A549 (cell line): Measurements from ENCODE around the gene PRSS27. TPM values are rescaled to one million over a fixed set of nuclear protein-coding genes. Genes with fewer than 3 reads are reported as not detected.

Experiments used
- ATAC-seq, 2 experiments: fragments of 200-7000 bp in 1 of 2; fragments of >200 bp in 1 of 2; cut with Nextera tagmentation in 1 of 2; cut with Tn5 transposase in 1 of 2; 3 replicates each; pipeline versions ENCODE4 v1.8.0 to v1.9.1; 2018 to 2020; ENCODE audit warnings: mild to moderate bottlenecking in 1 of 2, moderate library complexity in 1 of 2
- CTCF ChIA-PET: fragments of 300-600 bp; sonication (Branson Sonifier 250); formaldehyde crosslinking; extraction: SDS; loops from one replicate; lab custom pipeline; 2021; ENCODE audit warnings: antibody characterized with exemption, inconsistent platforms; lab: Yijun Ruan, JAX
- POLR2A ChIA-PET: fragments of 350-600 bp; formaldehyde crosslinking; extraction: SDS; loops from one replicate; lab custom pipeline; 2021; ENCODE audit warnings: antibody characterized with exemption, inconsistent platforms; lab: Yijun Ruan, JAX
- DNase-seq, 2 experiments: peaks; one replicate each; pipeline versions ENCODE4 v3.0.0 to v3.0.0-alpha.2; 2011 to 2016; ENCODE audit warnings: low read depth in 1 of 2, low spot score in 1 of 2
- FAIRE-seq: peaks from 2 replicates; lab custom pipeline; 2011; peaks lifted over from hg19 to GRCh38; lab: Jason Lieb, UNC
- H3K27ac ChIP-seq, 2 experiments: fragments of >200 bp; sonication (Bioruptor Twin); formaldehyde crosslinking; 3 replicates each; pipeline ENCODE4 v1.5.1; 2016 to 2017
- H3K4me1 ChIP-seq: fragments of >200 bp; sonication (Bioruptor Twin); formaldehyde crosslinking; 3 replicates; pipeline ENCODE4 v1.6.1; 2016
- H3K4me2 ChIP-seq: fragments of >200 bp; sonication (Bioruptor Twin); formaldehyde crosslinking; 3 replicates; pipeline ENCODE4 v1.6.1; 2016
- H3K4me3 ChIP-seq: fragments of >200 bp; sonication (Bioruptor Twin); formaldehyde crosslinking; 3 replicates; pipeline ENCODE4 v1.5.1; 2016
- H3K9me3 ChIP-seq: fragments of >200 bp; sonication (Bioruptor Twin); formaldehyde crosslinking; 3 replicates; pipeline ENCODE4 v1.6.1; 2016
- EP300 ChIP-seq, 2 experiments: fragments of >200 bp; sonication (Bioruptor Twin); formaldehyde crosslinking; IDR thresholded peaks; 2 replicates in 1 of 2; 3 replicates in 1 of 2; pipeline ENCODE4 v1.6.1; 2016 to 2017
- FOSB ChIP-seq: fragments of 250-450 bp; sonication (Bioruptor Pico); IDR thresholded peaks from 2 replicates; pipeline ENCODE4 v1.5.0; 2020; ENCODE audit warnings: mild to moderate bottlenecking, moderate library complexity
- GATA3 ChIP-seq: IDR thresholded peaks from 2 replicates; pipeline ENCODE4 v1.6.1; 2012; ENCODE audit warnings: borderline replicate concordance
- HDAC2 ChIP-seq: fragments of 200-600 bp; sonication (generic); IDR thresholded peaks from 2 replicates; pipeline ENCODE4 v1.6.1; 2016
- HEYL ChIP-seq: fragments of 250-450 bp; sonication (Bioruptor Pico); IDR thresholded peaks from 2 replicates; pipeline ENCODE4 v1.8.0; 2021; ENCODE audit warnings: mild to moderate bottlenecking, moderate library complexity
- HOXA7 ChIP-seq: fragments of 250-450 bp; sonication (Bioruptor Pico); IDR thresholded peaks from 2 replicates; pipeline ENCODE4 v1.5.0; 2020; ENCODE audit warnings: mild to moderate bottlenecking, moderate library complexity
- NFE2L2 ChIP-seq: fragments of 150-350 bp; conservative IDR thresholded peaks from 2 replicates; pipeline ENCODE4 v1.6.1; 2014; ENCODE audit warnings: low read length
- POLR2A ChIP-seq: IDR thresholded peaks from 2 replicates; pipeline ENCODE4 v1.6.1; 2012; ENCODE audit warnings: mild to moderate bottlenecking, low read length
- POLR2AphosphoS2 ChIP-seq: conservative IDR thresholded peaks from 2 replicates; pipeline ENCODE4 v1.6.1; 2012; ENCODE audit warnings: low read length, improper control_type of control experiment, inconsistent platforms
- RARB ChIP-seq: fragments of 250-450 bp; sonication (Bioruptor Pico); IDR thresholded peaks from 2 replicates; pipeline ENCODE4 v1.8.0; 2021; ENCODE audit warnings: mild to moderate bottlenecking, moderate library complexity
- RCOR1 ChIP-seq: fragments of 150-350 bp; IDR thresholded peaks from 2 replicates; pipeline ENCODE4 v1.6.1; 2014; ENCODE audit warnings: antibody characterized with exemption, low read length, low read depth
- SMC3 ChIP-seq: fragments of >200 bp; sonication (Bioruptor Twin); formaldehyde crosslinking; IDR thresholded peaks from 3 replicates; pipeline ENCODE4 v1.6.1; 2018; ENCODE audit warnings: inconsistent platforms
- ZNF302 ChIP-seq: fragments of 250-450 bp; sonication (Bioruptor Pico); IDR thresholded peaks from 2 replicates; pipeline ENCODE4 v1.9.0; 2021; ENCODE audit warnings: inconsistent platforms, mild to moderate bottlenecking, moderate library complexity
- ZSCAN20 ChIP-seq: fragments of 250-450 bp; sonication (Bioruptor Pico); IDR thresholded peaks from 2 replicates; pipeline ENCODE4 v1.8.0; 2022; ENCODE audit warnings: mild to moderate bottlenecking, moderate library complexity
- WGBS: methylation state at CpG from one replicate; pipeline ENCODE4 v1.1.6; 2017; ENCODE audit errors: missing lambda C conversion rate; 5-methylcytosine and 5-hydroxymethylcytosine counted together
- polyA plus RNA-seq, 4 experiments: library from polyadenylated mRNA; depleted of rRNA in 3 of 4; stranded (reverse); fragments of >200 nt; fragmentation: RNase III in 1 of 4; extraction: RNeasy Plus Mini Kit Qiagen cat#74134 plus additional on column Dnase treatment in 1 of 4; gene quantifications; 2 replicates in 3 of 4; 3 replicates in 1 of 4; pipeline ENCODE4 v1.2.3, GENCODE V29; 2011 to 2017
- TF ChIP-seq, protein P1 (sequence below): fragments of 450-650 bp; IDR thresholded peaks from 2 replicates; pipeline ENCODE4 v1.6.1; 2014; ENCODE audit warnings: antibody characterized with exemption
- TF ChIP-seq, protein P2 (sequence below): IDR thresholded peaks from 2 replicates; pipeline ENCODE4 v1.6.1; 2012
- TF ChIP-seq, protein P3 (sequence below): fragments of 250-450 bp; sonication (Bioruptor Pico); IDR thresholded peaks from 2 replicates; pipeline ENCODE4 v1.5.0; 2021; ENCODE audit warnings: mild to moderate bottlenecking, moderate library complexity, borderline replicate concordance
- TF ChIP-seq, protein P4 (sequence below): IDR thresholded peaks from 2 replicates; pipeline ENCODE4 v1.6.1; 2012
- TF ChIP-seq, protein P5 (sequence below): fragments of >200 bp; sonication (Bioruptor Twin); formaldehyde crosslinking; IDR thresholded peaks from 2 replicates; pipeline ENCODE4 v1.6.1; 2016

The PRSS27 gene
- polyA plus RNA-seq, 2 of the 4 experiments (the other 2 are of a cell fraction) = 1.00 to 1.2 TPM

DNA sequence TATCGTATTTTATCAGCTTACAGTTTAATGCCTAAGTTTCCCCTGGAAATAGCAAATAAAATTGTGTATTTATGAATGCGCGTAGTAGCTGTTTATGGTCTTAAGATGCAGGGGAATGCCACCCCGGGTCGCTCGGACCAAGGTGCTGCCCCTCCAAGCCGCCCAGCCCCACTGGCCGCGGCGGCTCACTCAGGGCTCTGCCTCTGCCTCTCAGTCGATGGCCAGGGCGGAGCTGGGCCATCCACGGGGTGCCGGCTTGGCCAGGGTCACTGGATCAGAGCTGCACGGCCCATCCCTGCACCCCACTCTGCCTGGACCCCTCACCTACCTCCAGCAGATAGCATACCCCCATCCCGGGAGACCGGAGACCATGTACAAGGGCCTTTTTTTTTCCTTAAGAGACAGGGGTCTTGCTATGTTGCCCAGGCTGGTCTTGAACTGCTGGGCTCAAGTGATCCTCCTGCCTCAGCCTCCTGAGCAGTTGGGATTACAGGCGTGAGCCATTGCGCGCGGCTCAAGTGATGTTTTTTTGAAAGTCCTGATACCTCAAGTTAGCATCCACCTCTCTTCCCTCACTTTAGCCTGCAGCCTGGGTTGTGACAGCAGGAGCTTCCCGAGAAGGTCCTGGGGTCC lies 11.0 kb downstream of the PRSS27 start:
- TF ChIP-seq POLR2A (no peak), HEYL (no peak), ZSCAN20 (no peak), RARB (CRISPR knock-in tag) (no peak), HOXA7 (no peak), FOSB (CRISPR knock-in tag) (no peak), SMC3 (no peak), EP300 (IDR thresholded peaks at IDR 0.05) (no peak), HDAC2 (no peak), NFE2L2 (no peak), POLR2AphosphoS2 (no peak), GATA3 (no peak), ZNF302 (CRISPR knock-in tag) (no peak)
- TF ChIP-seq, protein P1, sequence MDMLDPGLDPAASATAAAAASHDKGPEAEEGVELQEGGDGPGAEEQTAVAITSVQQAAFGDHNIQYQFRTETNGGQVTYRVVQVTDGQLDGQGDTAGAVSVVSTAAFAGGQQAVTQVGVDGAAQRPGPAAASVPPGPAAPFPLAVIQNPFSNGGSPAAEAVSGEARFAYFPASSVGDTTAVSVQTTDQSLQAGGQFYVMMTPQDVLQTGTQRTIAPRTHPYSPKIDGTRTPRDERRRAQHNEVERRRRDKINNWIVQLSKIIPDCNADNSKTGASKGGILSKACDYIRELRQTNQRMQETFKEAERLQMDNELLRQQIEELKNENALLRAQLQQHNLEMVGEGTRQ = no peak
- TF ChIP-seq, protein P2, sequence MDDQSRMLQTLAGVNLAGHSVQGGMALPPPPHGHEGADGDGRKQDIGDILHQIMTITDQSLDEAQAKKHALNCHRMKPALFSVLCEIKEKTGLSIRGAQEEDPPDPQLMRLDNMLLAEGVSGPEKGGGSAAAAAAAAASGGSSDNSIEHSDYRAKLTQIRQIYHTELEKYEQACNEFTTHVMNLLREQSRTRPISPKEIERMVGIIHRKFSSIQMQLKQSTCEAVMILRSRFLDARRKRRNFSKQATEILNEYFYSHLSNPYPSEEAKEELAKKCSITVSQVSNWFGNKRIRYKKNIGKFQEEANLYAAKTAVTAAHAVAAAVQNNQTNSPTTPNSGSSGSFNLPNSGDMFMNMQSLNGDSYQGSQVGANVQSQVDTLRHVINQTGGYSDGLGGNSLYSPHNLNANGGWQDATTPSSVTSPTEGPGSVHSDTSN = no peak
- TF ChIP-seq, protein P3, sequence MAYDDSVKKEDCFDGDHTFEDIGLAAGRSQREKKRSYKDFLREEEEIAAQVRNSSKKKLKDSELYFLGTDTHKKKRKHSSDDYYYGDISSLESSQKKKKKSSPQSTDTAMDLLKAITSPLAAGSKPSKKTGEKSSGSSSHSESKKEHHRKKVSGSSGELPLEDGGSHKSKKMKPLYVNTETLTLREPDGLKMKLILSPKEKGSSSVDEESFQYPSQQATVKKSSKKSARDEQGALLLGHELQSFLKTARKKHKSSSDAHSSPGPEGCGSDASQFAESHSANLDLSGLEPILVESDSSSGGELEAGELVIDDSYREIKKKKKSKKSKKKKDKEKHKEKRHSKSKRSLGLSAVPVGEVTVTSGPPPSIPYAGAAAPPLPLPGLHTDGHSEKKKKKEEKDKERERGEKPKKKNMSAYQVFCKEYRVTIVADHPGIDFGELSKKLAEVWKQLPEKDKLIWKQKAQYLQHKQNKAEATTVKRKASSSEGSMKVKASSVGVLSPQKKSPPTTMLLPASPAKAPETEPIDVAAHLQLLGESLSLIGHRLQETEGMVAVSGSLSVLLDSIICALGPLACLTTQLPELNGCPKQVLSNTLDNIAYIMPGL (CRISPR knock-in tag) = no peak
- TF ChIP-seq, protein P4, sequence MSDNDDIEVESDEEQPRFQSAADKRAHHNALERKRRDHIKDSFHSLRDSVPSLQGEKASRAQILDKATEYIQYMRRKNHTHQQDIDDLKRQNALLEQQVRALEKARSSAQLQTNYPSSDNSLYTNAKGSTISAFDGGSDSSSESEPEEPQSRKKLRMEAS = no peak
- TF ChIP-seq, all 56 proteins: peak for 0
- Histone ChIP-seq H3K4me1 (no peaks in the 10 kb centered on the region), H3K9me3 (no peaks in the 10 kb centered on the region), H3K4me2 (no peak overlapping the region), H3K27ac (no peak overlapping the region), H3K4me3 (no peak overlapping the region)
- ATAC-seq (no peak), FAIRE-seq (no peak), DNase-seq (no peak)
- ChIA-PET CTCF (interaction anchor here (0.9 kb wide), 1 partner anchor 9 kb away, joined by 3 read pairs; no protein-coding TSS in a partner anchor), POLR2A (no interaction called here)
- 92% methylated on average over 18 of the region's 22 CpGs for whole genome bisulfite sequencing

DNA sequence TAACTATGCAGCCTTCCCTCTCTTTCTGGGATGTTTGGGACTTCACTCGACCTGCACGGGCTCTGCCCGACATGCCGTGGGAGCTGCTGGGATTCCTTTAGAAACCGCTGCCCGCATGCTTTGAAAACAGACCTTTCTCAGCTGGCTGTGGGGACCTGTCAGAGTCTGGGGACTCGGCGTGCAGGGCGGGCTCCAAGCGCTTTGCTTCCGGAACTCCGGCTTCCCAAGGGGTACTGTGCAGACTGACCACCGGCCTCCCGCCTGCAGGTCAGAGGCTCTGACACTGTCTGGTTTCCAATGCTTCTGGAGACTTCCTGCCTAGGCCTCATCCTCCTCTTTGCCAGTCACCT lies 11.8 kb downstream of the PRSS27 start:
- Histone ChIP-seq H3K27ac (no peak overlapping the region), H3K4me2 (no peak overlapping the region), H3K4me3 (no peak overlapping the region), H3K9me3 (no peaks in the 10 kb centered on the region), H3K4me1 (no peaks in the 10 kb centered on the region)
- no peak for ATAC-seq
- 91% methylated on average over 14 of the region's 14 CpGs for WGBS
- ChIA-PET CTCF (interaction anchor here (0.9 kb wide), 1 partner anchor 9 kb away, joined by 3 read pairs; no protein-coding TSS in a partner anchor), POLR2A (interaction anchor here (1.3 kb wide), 1 partner anchor 26 kb away, joined by 3 read pairs; the partner anchor contains the start of gene KCTD5)
- DNase-seq = no peak
- TF ChIP-seq, protein P5, sequence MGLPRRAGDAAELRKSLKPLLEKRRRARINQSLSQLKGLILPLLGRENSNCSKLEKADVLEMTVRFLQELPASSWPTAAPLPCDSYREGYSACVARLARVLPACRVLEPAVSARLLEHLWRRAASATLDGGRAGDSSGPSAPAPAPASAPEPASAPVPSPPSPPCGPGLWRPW = no peak
- no peak for TF ChIP-seq RCOR1
- TF ChIP-seq HOXA7 = no peak
- TF ChIP-seq HDAC2 = no peak
- no peak for FAIRE-seq
